HG02885 (cell line): ENCODE measurements around the gene MRPL49.
"Not testable (repeated sequence)": the region's sequence is repeated elsewhere in the genome, so short reads cannot be mapped to it uniquely, and the experiment has no call there.

ENCODE experiments used
- ATAC-seq: cut with Tn5 transposase; IDR thresholded peaks from one replicate; pipeline ENCODE4 v1.9.1; 2021; ENCODE audit warnings: mild to moderate bottlenecking; ENCODE audit not compliant: unreplicated experiment, poor library complexity

MRPL49 gene

DNA sequence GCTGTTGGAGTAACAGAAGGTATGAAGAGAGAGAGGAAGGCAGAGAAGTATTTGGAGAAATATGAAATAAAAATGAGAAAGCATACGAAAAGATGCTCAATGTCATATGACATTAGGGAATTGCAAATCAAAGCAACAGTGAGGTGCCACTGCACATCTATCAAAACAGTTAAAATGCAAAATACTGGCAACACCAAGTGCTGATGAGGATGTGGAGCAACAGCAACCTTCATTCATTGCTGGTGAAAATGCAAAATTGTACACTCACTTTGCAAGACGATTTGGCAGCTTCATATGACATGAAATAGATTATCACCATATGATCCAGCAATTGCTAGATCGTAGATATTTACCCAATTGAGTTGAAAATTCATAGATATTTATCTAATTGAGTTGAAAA is 38.5 kb downstream of the MRPL49 start:
- no peak for ATAC-seq

DNA sequence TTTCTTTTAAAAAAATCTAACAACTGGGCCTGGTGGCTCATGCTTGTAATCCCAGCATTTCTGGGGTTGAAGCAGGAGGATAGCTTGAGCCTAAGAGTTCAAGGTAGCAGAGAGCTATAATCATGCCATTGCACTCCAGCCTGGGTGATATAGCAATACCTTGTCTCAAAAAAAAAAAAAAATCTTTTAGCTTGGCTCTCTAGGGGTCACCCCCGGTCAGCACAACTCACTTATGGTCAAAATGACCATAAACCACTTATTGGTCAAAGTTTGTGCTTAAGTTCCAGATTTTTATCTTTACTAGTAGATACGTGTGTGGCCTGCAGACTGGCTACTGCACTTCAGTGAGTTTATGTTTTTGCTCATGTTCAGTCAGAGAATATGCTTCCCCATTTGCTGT is 41.6 kb downstream of the MRPL49 start:
- ATAC-seq, result no peak

DNA sequence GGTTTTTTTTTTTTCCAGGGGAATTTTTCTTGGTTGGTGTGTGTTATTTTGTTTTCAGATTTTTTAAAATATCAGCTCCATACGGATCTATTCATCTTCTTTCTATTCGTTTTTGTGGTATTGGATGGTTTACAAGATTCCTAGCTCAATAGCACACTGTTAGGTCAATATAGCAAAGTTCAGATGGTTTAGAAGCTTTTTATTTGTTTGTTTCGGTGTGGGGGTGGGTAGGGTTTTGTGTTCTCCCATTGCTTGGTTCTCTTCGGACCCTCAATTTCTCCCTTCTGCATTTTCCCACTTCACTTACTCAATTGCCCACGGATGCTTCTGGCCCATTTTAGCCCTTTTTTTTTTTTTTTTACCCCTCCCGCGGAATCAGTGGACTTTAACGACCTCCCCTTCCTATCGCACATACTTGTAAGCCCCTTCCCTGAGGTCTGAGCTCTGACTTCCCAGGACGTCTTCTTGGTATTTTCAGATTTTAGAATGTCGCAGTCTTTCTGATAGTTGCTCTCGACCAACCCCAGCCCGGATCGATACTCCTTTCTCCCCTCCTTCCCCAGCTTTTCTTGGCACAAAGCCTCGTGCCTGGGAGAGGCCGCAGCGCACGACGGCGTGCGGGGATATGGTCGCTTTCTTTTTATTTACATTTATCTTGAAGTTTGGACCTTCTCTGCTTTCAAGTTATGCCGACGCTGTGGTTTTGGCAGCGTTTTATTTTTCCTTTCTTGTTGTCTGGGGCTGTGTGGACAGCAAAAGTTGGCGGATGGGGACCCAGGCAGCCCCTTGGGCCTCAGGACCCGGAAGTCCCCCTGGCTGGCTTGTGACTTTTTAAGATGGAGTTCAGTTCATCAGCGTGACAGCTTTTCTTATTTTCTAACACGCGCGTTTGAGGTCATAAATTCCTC is 43.5 kb downstream of the MRPL49 start:
- ATAC-seq, result no peak

DNA sequence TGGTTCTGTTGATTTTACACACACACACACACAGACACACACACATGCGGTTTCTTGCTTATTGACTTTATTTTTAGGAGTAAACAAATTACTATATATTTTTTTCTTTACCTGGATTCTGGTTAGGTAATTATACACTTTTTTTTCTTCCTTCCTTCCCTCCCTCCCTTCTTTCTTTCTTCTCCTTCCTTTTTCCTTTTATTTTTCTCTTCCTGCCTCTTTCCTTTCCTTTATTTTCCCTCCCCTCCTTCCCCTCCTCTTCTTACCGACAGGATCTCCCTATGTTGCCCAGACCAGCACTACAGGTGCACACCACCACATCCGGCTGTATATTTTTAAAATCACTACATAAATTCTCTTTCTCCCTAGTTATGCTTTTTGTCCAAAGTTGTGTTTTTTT is 44.8 kb downstream of the MRPL49 start:
- ATAC-seq, result no peak

DNA sequence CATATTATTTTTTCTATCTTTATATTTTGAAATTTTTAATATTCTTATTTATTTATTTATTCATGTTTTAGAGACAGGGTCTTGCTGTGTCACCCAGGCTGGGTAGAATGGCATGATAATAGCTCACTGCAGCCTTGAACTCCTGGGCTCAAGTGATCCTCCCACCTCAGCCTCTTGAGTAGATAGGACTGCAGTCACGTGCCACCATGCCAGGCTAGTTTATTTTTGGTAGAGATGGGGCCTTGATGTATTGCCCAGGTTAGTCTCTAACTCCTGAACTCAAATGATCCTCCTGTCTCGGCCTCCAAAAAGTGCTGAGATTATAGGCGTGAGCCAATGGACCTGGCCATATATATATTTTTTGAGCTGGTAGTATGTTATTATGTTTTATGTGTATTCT is 45.5 kb downstream of the MRPL49 start:
- no peak for ATAC-seq

GRCh38 chr11:65169164-65169641 is 47.1 kb downstream of the MRPL49 start:
- ATAC-seq, result no peak

DNA sequence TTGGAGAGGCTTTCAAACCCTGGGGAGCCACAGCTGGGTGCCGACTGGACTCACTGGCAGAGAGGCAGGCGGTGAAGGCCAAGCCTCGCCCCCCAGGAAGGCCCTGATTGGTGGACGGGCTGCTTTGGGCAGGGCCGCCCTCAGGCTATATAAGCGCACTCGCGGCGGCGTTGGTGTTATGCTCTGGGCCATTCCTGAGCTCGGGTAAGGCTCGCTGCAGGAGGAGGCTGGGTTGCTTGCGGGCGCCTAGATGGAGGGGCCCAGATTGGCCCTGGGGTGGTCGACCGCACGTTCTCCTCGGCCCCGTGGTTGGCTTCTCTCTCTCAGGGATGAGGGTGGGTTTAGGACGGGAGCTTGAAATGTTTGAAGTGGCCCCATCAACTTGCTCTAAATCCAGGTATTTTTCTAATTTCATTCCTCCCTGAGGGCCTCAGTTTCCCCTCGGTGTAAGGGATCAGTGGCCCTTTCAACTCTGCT is 48.0 kb downstream of the MRPL49 start, which contains the start of gene SPDYC:
SPDYC (plus strand) TSS at position 176 of the 477 bp plus-strand sequence. CDS start 1,125 bp downstream, outside the sequence.
- ATAC-seq, result no peak

DNA sequence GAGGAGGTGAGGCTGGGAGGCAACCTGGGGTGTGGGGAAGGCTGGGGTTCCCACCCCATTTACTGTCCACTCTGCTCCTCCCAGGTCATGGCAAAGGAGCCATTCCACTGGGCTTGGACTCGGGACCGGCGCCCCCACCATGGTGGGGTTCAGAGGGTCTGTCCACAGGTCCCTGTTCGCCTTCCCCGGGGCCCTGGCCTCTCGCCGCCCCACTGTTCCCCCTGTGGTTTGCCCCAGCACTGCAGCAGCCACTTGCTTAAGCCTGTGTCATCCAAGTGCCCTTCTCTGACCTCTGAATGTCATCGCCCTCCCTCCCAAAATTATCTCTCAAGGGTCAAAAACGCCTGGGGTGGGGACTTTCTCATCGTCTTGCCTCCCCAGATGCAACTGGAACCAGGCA is 50.5 kb downstream of the MRPL49 start:
- ATAC-seq, result no peak

DNA sequence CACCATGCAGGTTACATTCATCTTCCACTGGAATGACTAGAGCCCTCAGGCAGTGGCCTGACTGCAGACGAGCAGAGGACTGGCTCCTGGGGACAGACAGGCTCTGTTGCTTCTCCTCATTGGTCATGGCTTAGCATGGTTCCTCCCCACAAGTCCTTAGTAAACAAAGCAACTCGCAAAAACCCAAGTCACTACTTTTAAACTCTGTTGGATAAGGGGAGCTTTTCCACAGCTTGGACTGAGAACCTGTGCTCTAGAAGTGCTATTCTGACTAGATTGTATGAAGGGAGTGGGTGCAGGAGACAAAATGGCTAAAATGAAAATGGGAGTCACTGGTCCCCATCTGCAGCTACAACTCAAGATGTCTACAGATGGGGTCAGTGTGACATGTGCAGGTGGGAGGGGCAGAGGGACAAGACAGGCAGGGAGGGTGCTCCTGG is 52.5 kb downstream of the MRPL49 start:
- ATAC-seq, result not testable (repeated sequence)
